ENCODE data around the gene TRIO. TPM values are rescaled to one million over a fixed set of nuclear protein-coding genes. Genes with fewer than 3 reads are reported as not detected.

The TRIO gene
- total and polyA plus RNA-seq, 10 of the 15 experiments (the other 5 are each of a cell fraction or from before 2014, with no cell fraction given) = 5.1 to 96.4 (median 44.6) TPM

GRCh38 chr5:14173377-14174229 is 30.5 kb downstream of the TRIO start:
- peak overlapping the region; percentile 92 for H3K4me2 ChIP-seq (ENCODE audit: control insufficient read depth, insufficient read depth)
- ChIA-PET POLR2A (interaction anchor here (0.9 to 13.8 kb wide), 9 partner anchors 11 to 97 kb away, joined by 3 to 314 read pairs (median 9); partner anchors contain the start of gene TRIO), RAD21 (ENCODE audit: unreplicated experiment) (interaction anchor here (0.6 to 20.6 kb wide), 8 partner anchors 13 to 104 kb away, joined by 3 to 344 read pairs (median 4); partner anchors contain the start of gene TRIO), CTCF (interaction anchor here (0.7 to 1.8 kb wide), 7 partner anchors 9 to 71 kb away, joined by 3 to 5 read pairs (median 3); no protein-coding TSS in a partner anchor), SMC1A (ENCODE audit: uncharacterized antibody, unreplicated experiment) (interaction anchor here (0.9 to 16.4 kb wide), 10 partner anchors 9 to 94 kb away, joined by 3 to 430 read pairs (median 6); no protein-coding TSS in a partner anchor)
- H3K27ac ChIP-seq (ENCODE audit: control insufficient read depth, insufficient read depth) = peak overlapping the region; percentile 71
- TF ChIP-seq MLLT1 (IDR thresholded peaks at IDR 0.05) (peak; percentile 24; the same call in 1 of the 2 replicates), TARDBP (IDR thresholded peaks at IDR 0.05; ENCODE audit: borderline replicate concordance) (no peak)
- FAIRE-seq (no peak), ATAC-seq (peak; percentile 21), DNase-seq (ENCODE audit: low read depth, low spot score) (no peak)
- peak overlapping the region; percentile 44 for H2AFZ ChIP-seq (ENCODE audit: control insufficient read depth, low read depth, low read length)
- peaks cover 96% of the 10 kb centered on the region for H3K79me2 ChIP-seq (ENCODE audit: control insufficient read depth, insufficient read depth, low read length)
- 34% methylated on average over 15 of the region's 15 CpGs for WGBS (ENCODE audit: insufficient coverage, insufficient replicate concordance, low lambda C conversion rate, missing lambda C conversion rate)
- peak overlapping the region; percentile 62 for H3K4me3 ChIP-seq
- no peaks in the 10 kb centered on the region for H3K9me3 ChIP-seq (replicated peaks; ENCODE audit: control insufficient read depth, insufficient read depth, low read length)
- peaks cover 55% of the 10 kb centered on the region for H3K4me1 ChIP-seq (ENCODE audit: control insufficient read depth, insufficient read depth, low read length)
- BruUV-seq (replicated peaks) = TSS peak; percentile 71
- H3K36me3 ChIP-seq (ENCODE audit: control insufficient read depth in 2 of 2, insufficient read depth in 2 of 2, low read length in 1 of 2) = no peaks in the 10 kb centered on the region
- in situ Hi-C loops (cut with MboI) (loop anchor here (25.0 kb wide), 1 partner anchor 489 kb away; the partner anchor contains the start of gene OTULIN), intact Hi-C loops (cut with micrococcal nuclease; ENCODE audit: unreplicated experiment) (loop anchor here (1.0 to 2.0 kb wide), 3 partner anchors 17 to 36 kb away; no protein-coding TSS in a partner anchor)
- H4K20me1 ChIP-seq (ENCODE audit: control insufficient read depth, insufficient read depth) = no peaks in the 10 kb centered on the region
- H3K27me3 ChIP-seq (replicated peaks in 1 of 2; ENCODE audit: control insufficient read depth in 2 of 2, insufficient read depth in 2 of 2, low read length in 1 of 2) = no peaks in the 10 kb centered on the region
- peak overlapping the region; percentile 48 for H3K9ac ChIP-seq (ENCODE audit: control insufficient read depth, insufficient read depth, low read length)
